ENCODE measurements around the gene CCDC187.

The CCDC187 gene

DNA sequence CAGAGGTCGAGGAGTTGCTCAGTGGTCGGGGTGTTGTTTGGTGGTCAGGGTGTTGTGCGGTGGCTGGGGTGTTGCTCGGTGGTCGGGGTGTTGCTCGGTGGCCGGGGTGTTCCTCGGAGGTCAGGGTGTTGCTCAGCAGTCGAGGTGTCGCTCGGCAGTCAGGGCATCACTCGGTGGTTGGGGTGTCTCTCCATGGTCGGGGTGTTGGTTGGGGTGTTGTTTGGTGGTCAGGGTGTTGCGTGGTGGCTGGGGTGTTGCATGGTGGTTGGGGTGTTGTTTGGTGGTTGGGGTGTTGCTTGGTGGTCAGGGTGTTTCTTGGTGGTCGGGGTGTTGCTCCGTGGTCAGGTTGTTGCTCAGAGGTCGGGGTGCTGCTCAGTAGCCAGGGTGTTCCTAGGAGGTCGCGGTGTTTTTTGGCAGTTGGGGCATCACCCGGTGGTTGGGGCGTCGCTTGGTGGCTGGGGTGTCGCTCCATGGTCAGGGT, 12.4 kb upstream of the CCDC187 start:
- Histone ChIP-seq H3K4me3 (ENCODE audit: low read depth in 1 of 2, low read length in 2 of 2) (no peak overlapping the region), H3K79me2 (ENCODE audit: insufficient read depth, low read length) (no peaks in the 10 kb centered on the region), H3K4me2 (ENCODE audit: insufficient read depth, low read length) (no peak overlapping the region), H3K9me3 (ENCODE audit: insufficient read depth, low read length, severe bottlenecking) (peaks cover 11% of the 10 kb centered on the region), H3K27me3 (ENCODE audit: insufficient read depth, low read length, poor library complexity) (peaks cover 1% of the 10 kb centered on the region), H3K4me1 (ENCODE audit: insufficient read depth, low read length) (no peaks in the 10 kb centered on the region), H3K36me3 (ENCODE audit: insufficient read depth, low read length) (no peaks in the 10 kb centered on the region), H4K20me1 (ENCODE audit: insufficient read depth, low read length) (no peaks in the 10 kb centered on the region), H3K27ac (ENCODE audit: low read length) (no peak overlapping the region), H3K9ac (ENCODE audit: low read depth, low read length) (no peak overlapping the region), H2AFZ (ENCODE audit: low read depth, low read length) (no peak overlapping the region)
- DNase-seq, result no peak
- ATAC-seq (ENCODE audit: insufficient read depth, low read depth), result no peak
- TF ChIP-seq, protein P1, sequence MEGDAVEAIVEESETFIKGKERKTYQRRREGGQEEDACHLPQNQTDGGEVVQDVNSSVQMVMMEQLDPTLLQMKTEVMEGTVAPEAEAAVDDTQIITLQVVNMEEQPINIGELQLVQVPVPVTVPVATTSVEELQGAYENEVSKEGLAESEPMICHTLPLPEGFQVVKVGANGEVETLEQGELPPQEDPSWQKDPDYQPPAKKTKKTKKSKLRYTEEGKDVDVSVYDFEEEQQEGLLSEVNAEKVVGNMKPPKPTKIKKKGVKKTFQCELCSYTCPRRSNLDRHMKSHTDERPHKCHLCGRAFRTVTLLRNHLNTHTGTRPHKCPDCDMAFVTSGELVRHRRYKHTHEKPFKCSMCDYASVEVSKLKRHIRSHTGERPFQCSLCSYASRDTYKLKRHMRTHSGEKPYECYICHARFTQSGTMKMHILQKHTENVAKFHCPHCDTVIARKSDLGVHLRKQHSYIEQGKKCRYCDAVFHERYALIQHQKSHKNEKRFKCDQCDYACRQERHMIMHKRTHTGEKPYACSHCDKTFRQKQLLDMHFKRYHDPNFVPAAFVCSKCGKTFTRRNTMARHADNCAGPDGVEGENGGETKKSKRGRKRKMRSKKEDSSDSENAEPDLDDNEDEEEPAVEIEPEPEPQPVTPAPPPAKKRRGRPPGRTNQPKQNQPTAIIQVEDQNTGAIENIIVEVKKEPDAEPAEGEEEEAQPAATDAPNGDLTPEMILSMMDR (IDR thresholded peaks at IDR 0.05; ENCODE audit: borderline replicate concordance, extremely low read depth, low read length, poor library complexity, severe bottlenecking), result no peak
- TF ChIP-seq EZH2 (IDR thresholded peaks at IDR 0.05; ENCODE audit: borderline replicate concordance, low read depth, low read length, severe bottlenecking), result no peak

DNA sequence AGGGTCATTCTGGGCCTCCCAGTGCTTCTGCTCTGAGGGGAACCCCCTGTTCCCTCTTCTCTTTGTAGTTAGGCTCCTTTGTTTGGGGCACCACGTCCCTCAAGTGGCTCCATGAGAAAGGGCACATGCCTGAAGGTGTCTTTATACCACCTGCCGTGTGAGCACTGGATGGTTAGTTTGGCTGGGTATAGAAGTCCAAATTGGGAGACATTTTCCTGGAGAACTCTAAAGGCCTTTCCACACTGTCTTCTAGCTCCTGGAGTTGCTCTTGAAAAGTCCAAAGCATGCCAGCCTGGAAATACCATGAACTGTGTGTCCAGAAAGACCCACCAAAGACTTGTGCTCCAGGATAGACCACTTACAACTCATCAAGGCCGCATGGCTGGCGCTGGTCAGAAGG, 11.1 kb upstream of the CCDC187 start:
- Histone ChIP-seq H3K4me2 (ENCODE audit: insufficient read depth, low read length) (no peak overlapping the region), H3K4me1 (ENCODE audit: insufficient read depth, low read length) (no peaks in the 10 kb centered on the region), H3K4me3 (ENCODE audit: low read depth in 1 of 2, low read length in 2 of 2) (no peak overlapping the region), H3K9ac (ENCODE audit: low read depth, low read length) (no peak overlapping the region), H3K36me3 (ENCODE audit: insufficient read depth, low read length) (no peaks in the 10 kb centered on the region), H3K79me2 (ENCODE audit: insufficient read depth, low read length) (no peaks in the 10 kb centered on the region), H3K27me3 (ENCODE audit: insufficient read depth, low read length, poor library complexity) (no peaks in the 10 kb centered on the region), H2AFZ (ENCODE audit: low read depth, low read length) (no peak overlapping the region), H4K20me1 (ENCODE audit: insufficient read depth, low read length) (no peaks in the 10 kb centered on the region), H3K9me3 (ENCODE audit: insufficient read depth, low read length, severe bottlenecking) (peaks cover 11% of the 10 kb centered on the region), H3K27ac (ENCODE audit: low read length) (no peak overlapping the region)
- DNase-seq (no peak), ATAC-seq (ENCODE audit: insufficient read depth, low read depth) (no peak)
- TF ChIP-seq, protein P1 (IDR thresholded peaks at IDR 0.05; ENCODE audit: borderline replicate concordance, extremely low read depth, low read length, poor library complexity, severe bottlenecking), result no peak
- TF ChIP-seq EZH2 (IDR thresholded peaks at IDR 0.05; ENCODE audit: borderline replicate concordance, low read depth, low read length, severe bottlenecking), result no peak

DNA sequence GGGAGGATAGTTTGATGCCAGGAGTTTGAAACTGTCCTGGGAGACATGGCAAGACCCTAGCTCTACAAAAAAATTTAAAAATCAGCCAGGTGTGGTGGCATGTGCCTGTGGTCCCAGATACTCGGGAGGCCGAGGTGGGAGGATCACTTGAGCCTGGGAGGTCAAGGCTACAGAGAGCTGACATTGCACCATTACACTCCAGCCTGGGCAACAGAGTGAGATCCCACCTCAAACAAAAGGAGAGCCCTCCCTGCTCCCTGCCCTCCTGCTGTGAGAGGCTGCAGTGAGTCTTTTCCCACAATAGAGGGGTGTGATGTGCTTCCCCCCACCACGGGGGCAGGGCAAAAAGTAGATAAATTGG, 10.1 kb upstream of the CCDC187 start:
- no peak for TF ChIP-seq EZH2 (IDR thresholded peaks at IDR 0.05; ENCODE audit: borderline replicate concordance, low read depth, low read length, severe bottlenecking)
- Histone ChIP-seq H3K36me3 (ENCODE audit: insufficient read depth, low read length) (no peaks in the 10 kb centered on the region), H3K27me3 (ENCODE audit: insufficient read depth, low read length, poor library complexity) (no peaks in the 10 kb centered on the region), H3K9me3 (ENCODE audit: insufficient read depth, low read length, severe bottlenecking) (peaks cover 11% of the 10 kb centered on the region), H4K20me1 (ENCODE audit: insufficient read depth, low read length) (no peaks in the 10 kb centered on the region), H3K4me1 (ENCODE audit: insufficient read depth, low read length) (no peaks in the 10 kb centered on the region), H3K9ac (ENCODE audit: low read depth, low read length) (no peak overlapping the region), H3K4me3 (ENCODE audit: low read depth in 1 of 2, low read length in 2 of 2) (no peak overlapping the region), H3K79me2 (ENCODE audit: insufficient read depth, low read length) (no peaks in the 10 kb centered on the region), H3K27ac (ENCODE audit: low read length) (no peak overlapping the region), H2AFZ (ENCODE audit: low read depth, low read length) (no peak overlapping the region), H3K4me2 (ENCODE audit: insufficient read depth, low read length) (no peak overlapping the region)
- DNase-seq (no peak), ATAC-seq (ENCODE audit: insufficient read depth, low read depth) (no peak)

DNA sequence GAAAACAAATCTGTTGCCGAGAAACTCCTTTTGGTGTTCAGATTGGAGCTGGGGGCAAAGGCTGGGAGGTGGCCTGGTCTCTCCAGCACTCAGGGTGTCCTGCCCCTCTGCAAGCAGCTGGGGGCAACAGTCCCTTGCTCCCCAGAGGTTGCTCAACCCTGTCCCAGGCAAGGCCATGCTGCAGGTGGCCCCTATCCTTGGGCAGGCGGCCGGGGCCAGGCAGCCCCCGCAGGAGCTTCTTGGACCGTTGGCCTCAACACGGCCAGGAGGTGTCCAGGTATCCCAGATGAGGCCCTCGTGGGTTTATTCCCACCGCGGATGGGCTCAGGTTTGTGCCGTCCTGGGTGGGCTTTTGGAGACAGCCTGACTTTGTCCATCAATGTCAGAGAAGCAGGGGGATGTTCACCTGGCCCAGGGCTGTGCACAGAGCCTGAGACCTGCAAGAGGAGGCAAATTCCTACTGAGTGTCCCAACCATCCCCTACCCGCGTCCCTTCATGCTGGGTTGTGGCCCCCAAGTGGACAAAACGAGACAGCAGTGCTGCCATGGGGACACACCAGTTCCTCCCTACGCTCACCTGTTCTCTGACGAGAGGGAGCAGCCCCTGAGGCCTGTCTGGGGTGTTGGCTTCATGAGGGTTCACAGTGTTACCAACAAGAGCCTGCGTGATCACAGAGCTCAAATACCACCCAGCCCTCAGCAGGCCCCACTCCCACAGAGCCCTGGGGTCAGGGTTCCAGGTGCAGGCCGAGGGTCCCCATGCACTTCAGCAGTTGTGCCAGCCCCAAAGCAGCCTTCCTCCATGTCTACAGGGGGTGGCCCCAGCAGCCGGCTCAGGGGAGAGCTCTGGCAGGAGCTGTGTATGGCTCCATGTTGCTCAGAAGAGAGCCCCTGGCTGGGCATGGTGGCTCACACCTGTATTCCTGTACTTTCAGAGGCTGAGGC, 9.5 kb upstream of the CCDC187 start:
- Histone ChIP-seq H3K27ac (ENCODE audit: low read length) (no peak overlapping the region), H3K9ac (ENCODE audit: low read depth, low read length) (no peak overlapping the region), H3K9me3 (ENCODE audit: insufficient read depth, low read length, severe bottlenecking) (peaks cover 11% of the 10 kb centered on the region), H3K27me3 (ENCODE audit: insufficient read depth, low read length, poor library complexity) (no peaks in the 10 kb centered on the region), H3K4me2 (ENCODE audit: insufficient read depth, low read length) (no peak overlapping the region), H3K36me3 (ENCODE audit: insufficient read depth, low read length) (no peaks in the 10 kb centered on the region), H3K4me1 (ENCODE audit: insufficient read depth, low read length) (no peaks in the 10 kb centered on the region; the same call in 1 of the 2 replicates), H3K4me3 (ENCODE audit: low read depth in 1 of 2, low read length in 2 of 2) (no peak overlapping the region), H3K79me2 (ENCODE audit: insufficient read depth, low read length) (no peaks in the 10 kb centered on the region), H2AFZ (ENCODE audit: low read depth, low read length) (no peak overlapping the region), H4K20me1 (ENCODE audit: insufficient read depth, low read length) (no peaks in the 10 kb centered on the region)
- ATAC-seq (ENCODE audit: insufficient read depth, low read depth) (no peak), DNase-seq (no peak)
- TF ChIP-seq, protein P1 (IDR thresholded peaks at IDR 0.05; ENCODE audit: borderline replicate concordance, extremely low read depth, low read length, poor library complexity, severe bottlenecking), result no peak
- no peak for TF ChIP-seq EZH2 (IDR thresholded peaks at IDR 0.05; ENCODE audit: borderline replicate concordance, low read depth, low read length, severe bottlenecking)
